GM21619 (cell line): Measurements from ENCODE around the gene EFHC1.

ENCODE experiments used
- ATAC-seq: cut with Tn5 transposase; IDR thresholded peaks from one replicate; pipeline ENCODE4 v1.9.1; 2021; ENCODE audit not compliant: unreplicated experiment

Gene EFHC1

GRCh38 chr6:52516269-52516668 is 96.1 kb downstream of the EFHC1 start:
- ATAC-seq, result no peak

- ATAC-seq, result no peak
Observed at GRCh38 chr6:52516943-52517342, 96.8 kb downstream of the EFHC1 start.

GRCh38 chr6:52517502-52518278 is 97.5 kb downstream of the EFHC1 start:
- peak; percentile 95 for ATAC-seq

- no peak for ATAC-seq
Observed at GRCh38 chr6:52518279-52518945, 98.3 kb downstream of the EFHC1 start.

- no peak for ATAC-seq
Observed at GRCh38 chr6:52519618-52520017, 99.5 kb downstream of the EFHC1 start.

GRCh38 chr6:52522151-52522626 is 102.0 kb downstream of the EFHC1 start:
- ATAC-seq, result no peak

- ATAC-seq, result no peak
Observed at GRCh38 chr6:52522655-52523054, 102.5 kb downstream of the EFHC1 start.

- ATAC-seq, result no peak
Observed at GRCh38 chr6:52523378-52524142, 103.4 kb downstream of the EFHC1 start.

- ATAC-seq, result no peak
Observed at GRCh38 chr6:52524918-52525317, 104.8 kb downstream of the EFHC1 start.

GRCh38 chr6:52526634-52527033 is 106.5 kb downstream of the EFHC1 start:
- no peak for ATAC-seq

GRCh38 chr6:52527436-52527835 is 107.3 kb downstream of the EFHC1 start:
- no peak for ATAC-seq

- no peak for ATAC-seq
Observed at GRCh38 chr6:52529311-52529710, 109.2 kb downstream of the EFHC1 start.

- no peak for ATAC-seq
Observed at GRCh38 chr6:52530351-52530750, 110.2 kb downstream of the EFHC1 start.

- ATAC-seq, result no peak
Observed at GRCh38 chr6:52531396-52531795, 111.3 kb downstream of the EFHC1 start.

- ATAC-seq, result no peak
Observed at GRCh38 chr6:52531834-52532233, 111.7 kb downstream of the EFHC1 start.

- ATAC-seq, result no peak
Observed at GRCh38 chr6:52532457-52532856, 112.3 kb downstream of the EFHC1 start.

- no peak for ATAC-seq
Observed at GRCh38 chr6:52533491-52533890, 113.3 kb downstream of the EFHC1 start.

GRCh38 chr6:52534363-52534762 is 114.2 kb downstream of the EFHC1 start:
- no peak for ATAC-seq

- ATAC-seq, result peak; percentile 27
Observed at GRCh38 chr6:52534966-52535390, 114.8 kb downstream of the EFHC1 start.

GRCh38 chr6:52535711-52536423 is 115.7 kb downstream of the EFHC1 start:
- no peak for ATAC-seq

GRCh38 chr6:52536424-52536916 is 116.3 kb downstream of the EFHC1 start:
- ATAC-seq, result peak; percentile 29
